ENCODE measurements around the gene ABHD6. TPM values are rescaled to one million over a fixed set of nuclear protein-coding genes. Genes with fewer than 3 reads are reported as not detected.
"Not testable (repeated sequence)": the region's sequence is repeated elsewhere in the genome, so short reads cannot be mapped to it uniquely, and the experiment has no call there.

The ABHD6 gene
- total RNA-seq, 1 experiment from 2014 or later: 2.2 TPM

DNA sequence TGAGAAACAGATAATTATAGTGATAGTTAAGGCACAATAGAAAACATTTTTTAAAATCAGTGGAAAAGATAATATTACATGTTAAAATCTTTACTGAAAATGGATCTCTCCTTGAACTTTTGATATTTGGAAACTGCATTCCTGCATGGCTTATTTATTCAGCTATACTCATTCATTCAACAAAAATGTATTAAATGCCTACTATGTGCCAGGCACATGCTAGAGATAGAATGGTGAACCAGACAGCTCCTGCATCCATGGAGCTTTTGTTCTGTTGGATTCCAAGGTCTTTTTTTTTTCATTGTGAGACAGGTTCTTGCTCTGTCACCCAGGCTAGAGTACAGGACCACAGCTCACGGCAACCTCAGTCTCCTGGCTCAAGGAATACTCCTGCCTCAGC is 99.6 kb downstream of the ABHD6 start:
- no peak overlapping the region for H2AFZ ChIP-seq (ENCODE audit: low read length)
- H3T11ph ChIP-seq (ENCODE audit: low read length): no peak overlapping the region
- TF ChIP-seq, protein P1, sequence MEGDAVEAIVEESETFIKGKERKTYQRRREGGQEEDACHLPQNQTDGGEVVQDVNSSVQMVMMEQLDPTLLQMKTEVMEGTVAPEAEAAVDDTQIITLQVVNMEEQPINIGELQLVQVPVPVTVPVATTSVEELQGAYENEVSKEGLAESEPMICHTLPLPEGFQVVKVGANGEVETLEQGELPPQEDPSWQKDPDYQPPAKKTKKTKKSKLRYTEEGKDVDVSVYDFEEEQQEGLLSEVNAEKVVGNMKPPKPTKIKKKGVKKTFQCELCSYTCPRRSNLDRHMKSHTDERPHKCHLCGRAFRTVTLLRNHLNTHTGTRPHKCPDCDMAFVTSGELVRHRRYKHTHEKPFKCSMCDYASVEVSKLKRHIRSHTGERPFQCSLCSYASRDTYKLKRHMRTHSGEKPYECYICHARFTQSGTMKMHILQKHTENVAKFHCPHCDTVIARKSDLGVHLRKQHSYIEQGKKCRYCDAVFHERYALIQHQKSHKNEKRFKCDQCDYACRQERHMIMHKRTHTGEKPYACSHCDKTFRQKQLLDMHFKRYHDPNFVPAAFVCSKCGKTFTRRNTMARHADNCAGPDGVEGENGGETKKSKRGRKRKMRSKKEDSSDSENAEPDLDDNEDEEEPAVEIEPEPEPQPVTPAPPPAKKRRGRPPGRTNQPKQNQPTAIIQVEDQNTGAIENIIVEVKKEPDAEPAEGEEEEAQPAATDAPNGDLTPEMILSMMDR (conservative IDR thresholded peaks at IDR 0.05): no peak
- Mint-ChIP-seq H3K27ac (no peak overlapping the region), H3K9me3 (no peaks in the 10 kb centered on the region), H3K27me3 (ENCODE audit: low read depth) (peaks cover 21% of the 10 kb centered on the region), H3K36me3 (ENCODE audit: insufficient read depth in 1 of 3, low read depth in 3 of 3) (no peaks in the 10 kb centered on the region), H3K4me3 (no peak overlapping the region), H3K4me1 (peaks cover 10 to 18% of the 10 kb centered on the region in 2 experiments)
- no peak overlapping the region for H3K27ac ChIP-seq (ENCODE audit: insufficient read length, low read depth, low read length)
- H3K27me3 ChIP-seq (ENCODE audit: insufficient read depth, low read length): no peaks in the 10 kb centered on the region
- H4K20me1 ChIP-seq (ENCODE audit: control insufficient read depth, insufficient read depth, insufficient read length): no peaks in the 10 kb centered on the region
- no peak overlapping the region for H3K9ac ChIP-seq (ENCODE audit: extremely low read depth, insufficient read length, low read length)
- no peaks in the 10 kb centered on the region for H3K79me2 ChIP-seq (ENCODE audit: insufficient read depth, low read length)
- no peak overlapping the region for H2BK120ac ChIP-seq (ENCODE audit: low read depth, low read length, poor library complexity, severe bottlenecking)
- no CpG with 5 or more reads among the region's 1 CpG for WGBS (ENCODE audit: extremely low coverage, insufficient read length, low lambda C conversion rate)
- H3K4ac ChIP-seq (ENCODE audit: low read depth, low read length): no peak overlapping the region
- H3K79me1 ChIP-seq (ENCODE audit: insufficient read depth, low read depth, low read length, poor library complexity, severe bottlenecking): no peaks in the 10 kb centered on the region
- no peak overlapping the region for H4K5ac ChIP-seq (ENCODE audit: insufficient read length, low read depth, low read length)
- H2BK15ac ChIP-seq (ENCODE audit: low read depth, low read length): no peak overlapping the region
- no peak for DNase-seq
- H3K9me3 ChIP-seq (ENCODE audit: control insufficient read depth, low read depth, low read length): no peaks in the 10 kb centered on the region
- H2BK12ac ChIP-seq (ENCODE audit: insufficient read length, low read depth, low read length): no peak overlapping the region
- peaks cover 4% of the 10 kb centered on the region for H3K23me2 ChIP-seq (ENCODE audit: insufficient read length, low read depth, low read length, poor library complexity, severe bottlenecking)
- H2AK5ac ChIP-seq (ENCODE audit: insufficient read length, low read length): no peak overlapping the region
- no peak overlapping the region for H2BK20ac ChIP-seq (ENCODE audit: low read depth, low read length, poor library complexity, severe bottlenecking)
- H4K8ac ChIP-seq (replicated peaks; ENCODE audit: insufficient read length, low read depth, low read length): no peak overlapping the region
- no peak overlapping the region for H3K56ac ChIP-seq (ENCODE audit: insufficient read length, low read depth, low read length)
- H3K14ac ChIP-seq (ENCODE audit: insufficient read depth, low read length): no peak overlapping the region
- no peak overlapping the region for H3K4me2 ChIP-seq (ENCODE audit: insufficient read depth, insufficient read length, low read length)
- no peak overlapping the region for H2BK5ac ChIP-seq (ENCODE audit: insufficient read length, low read length)
- no peak overlapping the region for H3K23ac ChIP-seq (ENCODE audit: insufficient read length, low read depth, low read length)
- no peak overlapping the region for H4K91ac ChIP-seq (ENCODE audit: insufficient read length, low read depth, low read length)
- H3K4me1 ChIP-seq (ENCODE audit: insufficient read depth, low read length): no peaks in the 10 kb centered on the region; the same call in 1 of the 2 replicates
- H3K18ac ChIP-seq (ENCODE audit: insufficient read length, low read depth, low read length): no peak overlapping the region

DNA sequence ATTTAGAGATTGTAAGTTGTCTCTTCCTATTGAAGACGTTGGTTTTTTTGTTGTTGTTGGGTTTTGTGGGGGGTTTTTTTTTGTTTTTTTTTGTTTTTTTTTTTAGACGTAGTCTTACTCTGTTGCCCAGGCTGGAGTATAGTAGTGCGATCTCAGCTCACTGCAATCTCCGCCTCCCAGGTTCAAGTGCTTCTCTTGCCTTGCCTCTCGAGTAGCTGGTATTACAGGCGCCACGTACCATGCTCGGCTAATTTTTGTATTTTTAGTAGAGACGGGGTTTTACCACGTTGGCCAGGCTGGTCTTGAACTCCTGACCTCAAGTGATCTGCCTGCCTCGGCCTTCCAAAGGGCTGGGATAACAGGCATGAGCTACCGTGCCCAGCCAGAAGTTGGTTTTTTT is 101.6 kb downstream of the ABHD6 start:
- H3K4me1 ChIP-seq (ENCODE audit: insufficient read depth, low read length); H3K4me3 Mint-ChIP-seq: not testable (repeated sequence)
- WGBS (ENCODE audit: extremely low coverage, insufficient read length, low lambda C conversion rate): 100% methylated on average over 1 of the region's 12 CpGs

More for the DNA sequence above, 101.6 kb downstream of the ABHD6 start:
- not testable (repeated sequence) for H2BK12ac ChIP-seq (ENCODE audit: insufficient read length, low read depth, low read length); H4K8ac ChIP-seq (replicated peaks; ENCODE audit: insufficient read length, low read depth, low read length); H3K56ac ChIP-seq (ENCODE audit: insufficient read length, low read depth, low read length); H3K18ac ChIP-seq (ENCODE audit: insufficient read length, low read depth, low read length); H3K9me3 Mint-ChIP-seq; H3K23ac ChIP-seq (ENCODE audit: insufficient read length, low read depth, low read length); H3K4ac ChIP-seq (ENCODE audit: low read depth, low read length); H4K5ac ChIP-seq (ENCODE audit: insufficient read length, low read depth, low read length); H3K23me2 ChIP-seq (ENCODE audit: insufficient read length, low read depth, low read length, poor library complexity, severe bottlenecking); H3K9me3 ChIP-seq (ENCODE audit: control insufficient read depth, low read depth, low read length); H4K91ac ChIP-seq (ENCODE audit: insufficient read length, low read depth, low read length); H2BK15ac ChIP-seq (ENCODE audit: low read depth, low read length); H3K79me1 ChIP-seq (ENCODE audit: insufficient read depth, low read depth, low read length, poor library complexity, severe bottlenecking); H2BK5ac ChIP-seq (ENCODE audit: insufficient read length, low read length); H3K27ac Mint-ChIP-seq; H3K4me1 Mint-ChIP-seq; H2BK20ac ChIP-seq (ENCODE audit: low read depth, low read length, poor library complexity, severe bottlenecking); H3K27me3 Mint-ChIP-seq (ENCODE audit: low read depth); H3K27me3 ChIP-seq (ENCODE audit: insufficient read depth, low read length); H3K79me2 ChIP-seq (ENCODE audit: insufficient read depth, low read length); H3K36me3 Mint-ChIP-seq (ENCODE audit: insufficient read depth in 1 of 3, low read depth in 3 of 3); H3K9ac ChIP-seq (ENCODE audit: extremely low read depth, insufficient read length, low read length); H3T11ph ChIP-seq (ENCODE audit: low read length); H3K4me2 ChIP-seq (ENCODE audit: insufficient read depth, insufficient read length, low read length); H3K27ac ChIP-seq (ENCODE audit: insufficient read length, low read depth, low read length); H2BK120ac ChIP-seq (ENCODE audit: low read depth, low read length, poor library complexity, severe bottlenecking); H2AK5ac ChIP-seq (ENCODE audit: insufficient read length, low read length); DNase-seq; H2AFZ ChIP-seq (ENCODE audit: low read length); H3K14ac ChIP-seq (ENCODE audit: insufficient read depth, low read length); H4K20me1 ChIP-seq (ENCODE audit: control insufficient read depth, insufficient read depth, insufficient read length)

Measured in H9 (cell line).